Measurements from ENCODE around the gene USP11. TPM values are rescaled to one million over a fixed set of nuclear protein-coding genes. Genes with fewer than 3 reads are reported as not detected.
A peak's percentile ranks its signal among the peaks of the same experiment; 100 is the strongest.

USP11 gene
- total and polyA plus RNA-seq, 9 donors: 39.5 to 115 (median 101) TPM

- DNase-seq: no peak
- peaks cover 43% of the 10 kb centered on the region for H3K4me1 ChIP-seq (ENCODE audit: control insufficient read depth, insufficient read depth, low read length)
- peak overlapping the region; percentile 63 for H3K4me3 ChIP-seq (ENCODE audit: low read length)
- H3K27me3 ChIP-seq (ENCODE audit: control insufficient read depth, insufficient read depth, low read length): peaks cover 42% of the 10 kb centered on the region
- 48% methylated on average over 5 of the region's 16 CpGs for WGBS (ENCODE audit: insufficient coverage)
- H3K9me3 ChIP-seq (replicated peaks; ENCODE audit: control insufficient read depth, low read depth, low read length): no peaks in the 10 kb centered on the region
- H3K36me3 ChIP-seq (ENCODE audit: control insufficient read depth, insufficient read depth, low read length): peaks cover 20% of the 10 kb centered on the region
- H3K27ac ChIP-seq (ENCODE audit: low read length): no peak overlapping the region
These were observed 40.9 kb upstream of the USP11 start for GRCh38 chrX:47191806-47192401.

- no peaks in the 10 kb centered on the region for H3K9me3 ChIP-seq (replicated peaks; ENCODE audit: control insufficient read depth, low read depth, low read length)
- H3K4me1 ChIP-seq (ENCODE audit: control insufficient read depth, insufficient read depth, low read length): peaks cover 54% of the 10 kb centered on the region
- H3K36me3 ChIP-seq (ENCODE audit: control insufficient read depth, insufficient read depth, low read length): peaks cover 29% of the 10 kb centered on the region
- WGBS (ENCODE audit: insufficient coverage): under 1% methylated on average over 44 of the region's 50 CpGs
- H3K27me3 ChIP-seq (ENCODE audit: control insufficient read depth, insufficient read depth, low read length): peaks cover 30% of the 10 kb centered on the region
- H3K27ac ChIP-seq (ENCODE audit: low read length): peak within 1 kb of the TSS; percentile 89
- peak; percentile 99 for DNase-seq
- H3K4me3 ChIP-seq (ENCODE audit: low read length): peak within 1 kb of the TSS; percentile 59
These were observed 39.2 kb upstream of the USP11 start, which contains the start of gene UBA1 for GRCh38 chrX:47193475-47194193. TSS of gene UBA1 (plus strand) at chrX:47193829. CDS start at chrX:47198803, 4,974 bp downstream.

GRCh38 chrX:47194194-47194787 lies 38.5 kb upstream of the USP11 start:
- Histone ChIP-seq H3K4me1 (ENCODE audit: control insufficient read depth, insufficient read depth, low read length) (peaks cover 54% of the 10 kb centered on the region), H3K9me3 (replicated peaks; ENCODE audit: control insufficient read depth, low read depth, low read length) (no peaks in the 10 kb centered on the region), H3K36me3 (ENCODE audit: control insufficient read depth, insufficient read depth, low read length) (peaks cover 36% of the 10 kb centered on the region), H3K4me3 (ENCODE audit: low read length) (peak overlapping the region; percentile 59), H3K27me3 (ENCODE audit: control insufficient read depth, insufficient read depth, low read length) (peaks cover 28% of the 10 kb centered on the region), H3K27ac (ENCODE audit: low read length) (peak overlapping the region; percentile 89)
- DNase-seq: no peak
- WGBS (ENCODE audit: insufficient coverage): 14% methylated on average over 13 of the region's 14 CpGs

- Histone ChIP-seq H3K4me3 (ENCODE audit: low read length) (no peak overlapping the region), H3K27ac (ENCODE audit: low read length) (no peak overlapping the region), H3K4me1 (ENCODE audit: control insufficient read depth, insufficient read depth, low read length) (peaks cover 50% of the 10 kb centered on the region)
These were observed 36.7 kb upstream of the USP11 start for GRCh38 chrX:47196098-47196497.

GRCh38 chrX:47197526-47197925 lies 35.3 kb upstream of the USP11 start:
- peaks cover 67% of the 10 kb centered on the region for H3K36me3 ChIP-seq (ENCODE audit: control insufficient read depth, insufficient read depth, low read length)
- peaks cover 43% of the 10 kb centered on the region for H3K4me1 ChIP-seq (ENCODE audit: control insufficient read depth, insufficient read depth, low read length)
- H3K27ac ChIP-seq (ENCODE audit: low read length): no peak overlapping the region
- H3K4me3 ChIP-seq (ENCODE audit: low read length): no peak overlapping the region
- 61% methylated on average over 3 of the region's 7 CpGs for WGBS (ENCODE audit: insufficient coverage)
- no peaks in the 10 kb centered on the region for H3K9me3 ChIP-seq (replicated peaks; ENCODE audit: control insufficient read depth, low read depth, low read length)
- no peak for DNase-seq
- H3K27me3 ChIP-seq (ENCODE audit: control insufficient read depth, insufficient read depth, low read length): peaks cover 8% of the 10 kb centered on the region

More at GRCh38 chrX:47196098-47196497, 36.7 kb upstream of the USP11 start:
- no peak for DNase-seq
- WGBS (ENCODE audit: insufficient coverage): 38% methylated on average over 2 of the region's 3 CpGs
- peaks cover 52% of the 10 kb centered on the region for H3K36me3 ChIP-seq (ENCODE audit: control insufficient read depth, insufficient read depth, low read length)
- H3K27me3 ChIP-seq (ENCODE audit: control insufficient read depth, insufficient read depth, low read length): peaks cover 13% of the 10 kb centered on the region
- no peaks in the 10 kb centered on the region for H3K9me3 ChIP-seq (replicated peaks; ENCODE audit: control insufficient read depth, low read depth, low read length)

- H3K4me3 ChIP-seq (ENCODE audit: low read length): no peak overlapping the region
These were observed 34.7 kb upstream of the USP11 start for GRCh38 chrX:47198026-47198686.

GRCh38 chrX:47198687-47199080 lies 34.1 kb upstream of the USP11 start:
- Histone ChIP-seq H3K9me3 (replicated peaks; ENCODE audit: control insufficient read depth, low read depth, low read length) (no peaks in the 10 kb centered on the region), H3K36me3 (ENCODE audit: control insufficient read depth, insufficient read depth, low read length) (peaks cover 78% of the 10 kb centered on the region), H3K27ac (ENCODE audit: low read length) (no peak overlapping the region), H3K4me1 (ENCODE audit: control insufficient read depth, insufficient read depth, low read length) (peaks cover 38% of the 10 kb centered on the region), H3K4me3 (ENCODE audit: low read length) (no peak overlapping the region), H3K27me3 (ENCODE audit: control insufficient read depth, insufficient read depth, low read length) (peaks cover 5% of the 10 kb centered on the region)
- WGBS (ENCODE audit: insufficient coverage): 92% methylated on average over 12 of the region's 15 CpGs
- DNase-seq: no peak

More at GRCh38 chrX:47198026-47198686, 34.7 kb upstream of the USP11 start:
- Histone ChIP-seq H3K4me1 (ENCODE audit: control insufficient read depth, insufficient read depth, low read length) (peaks cover 41% of the 10 kb centered on the region), H3K27me3 (ENCODE audit: control insufficient read depth, insufficient read depth, low read length) (peaks cover 5% of the 10 kb centered on the region), H3K27ac (ENCODE audit: low read length) (no peak overlapping the region), H3K36me3 (ENCODE audit: control insufficient read depth, insufficient read depth, low read length) (peaks cover 73% of the 10 kb centered on the region), H3K9me3 (replicated peaks; ENCODE audit: control insufficient read depth, low read depth, low read length) (no peaks in the 10 kb centered on the region)
- WGBS (ENCODE audit: insufficient coverage): 97% methylated on average over 4 of the region's 10 CpGs
- DNase-seq: no peak

GRCh38 chrX:47199286-47199685 lies 33.5 kb upstream of the USP11 start:
- Histone ChIP-seq H3K4me3 (ENCODE audit: low read length) (no peak overlapping the region), H3K36me3 (ENCODE audit: control insufficient read depth, insufficient read depth, low read length) (peaks cover 83% of the 10 kb centered on the region), H3K4me1 (ENCODE audit: control insufficient read depth, insufficient read depth, low read length) (peaks cover 38% of the 10 kb centered on the region), H3K27me3 (ENCODE audit: control insufficient read depth, insufficient read depth, low read length) (peaks cover 5% of the 10 kb centered on the region), H3K9me3 (replicated peaks; ENCODE audit: control insufficient read depth, low read depth, low read length) (no peaks in the 10 kb centered on the region), H3K27ac (ENCODE audit: low read length) (no peak overlapping the region)
- WGBS (ENCODE audit: insufficient coverage): 94% methylated on average over 8 of the region's 10 CpGs
- no peak for DNase-seq

GRCh38 chrX:47200385-47201150 lies 32.2 kb upstream of the USP11 start:
- H3K4me1 ChIP-seq (ENCODE audit: control insufficient read depth, insufficient read depth, low read length): peaks cover 27% of the 10 kb centered on the region
- peaks cover 5% of the 10 kb centered on the region for H3K27me3 ChIP-seq (ENCODE audit: control insufficient read depth, insufficient read depth, low read length)
- peaks cover 91% of the 10 kb centered on the region for H3K36me3 ChIP-seq (ENCODE audit: control insufficient read depth, insufficient read depth, low read length)
- DNase-seq: peak; percentile 72
- peak overlapping the region; percentile 37 for H3K27ac ChIP-seq (ENCODE audit: low read length)
- H3K9me3 ChIP-seq (replicated peaks; ENCODE audit: control insufficient read depth, low read depth, low read length): no peaks in the 10 kb centered on the region
- no peak overlapping the region for H3K4me3 ChIP-seq (ENCODE audit: low read length)
- WGBS (ENCODE audit: insufficient coverage): 58% methylated on average over 6 of the region's 9 CpGs
